HepG2 (cell line): ENCODE measurements around the gene PAN3. TPM values are rescaled to one million over a fixed set of nuclear protein-coding genes. Genes with fewer than 3 reads are reported as not detected.

Experiments used
- ATAC-seq: fragments of 200-7000 bp; cut with Tn5 transposase; 3 replicates; pipeline ENCODE4 v1.9.1; 2020; ENCODE audit warnings: mild to moderate bottlenecking, moderate library complexity
- BruUV-seq: library from RNA; stranded (reverse); fragments of 400-500 nt; replicated peaks from 2 replicates; lab custom pipeline; 2021; lab: Mats Ljungman, UMichigan
- CTCF ChIA-PET: fragments of 300-600 bp; formaldehyde crosslinking; extraction: SDS; loops from one replicate; lab custom pipeline; 2021; ENCODE audit warnings: low total read pairs, inconsistent platforms, low intra/inter-chr PET ratio; lab: Yijun Ruan, JAX
- POLR2A ChIA-PET: fragments of 350-600 bp; sonication (Branson Sonifier 250); formaldehyde crosslinking; loops from one replicate; lab custom pipeline; 2020; ENCODE audit warnings: antibody characterized with exemption, inconsistent platforms; lab: Yijun Ruan, JAX
- DNase-seq: peaks from one replicate; pipeline ENCODE4 v3.0.0-alpha.2; 2015; ENCODE audit warnings: low spot score
- FAIRE-seq: peaks from 3 replicates; lab custom pipeline; 2011; peaks lifted over from hg19 to GRCh38; lab: Jason Lieb, UNC
- H2AFZ ChIP-seq: one replicate; pipeline ENCODE4 v1.6.1; 2011; ENCODE audit warnings: low read length, inconsistent platforms
- H3K27ac ChIP-seq: fragments of 300-600 bp; 3 replicates; pipeline ENCODE4 v1.8.0; 2011; ENCODE audit warnings: mixed run types, mild to moderate bottlenecking, mixed read lengths, low read length, inconsistent platforms; ENCODE audit not compliant: insufficient read depth; ENCODE audit errors: extremely low read length
- H3K27me3 ChIP-seq, 2 experiments: fragments of 200-600 bp in 1 of 2; 2 replicates in 1 of 2; 3 replicates in 1 of 2; pipeline versions ENCODE4 v1.6.0 to v1.8.0; 2011; ENCODE audit warnings: low read length in 2 of 2, mild to moderate bottlenecking in 2 of 2, moderate library complexity in 2 of 2, inconsistent platforms in 1 of 2; ENCODE audit not compliant: insufficient read depth in 2 of 2, control insufficient read depth in 1 of 2
- H3K36me3 ChIP-seq, 2 experiments: fragments of 200-600 bp in 1 of 2; replicated peaks in 1 of 2; 2 replicates in 1 of 2; 3 replicates in 1 of 2; pipeline versions ENCODE4 v1.5.1 to v1.8.0; 2011; ENCODE audit warnings: low read length in 2 of 2, inconsistent platforms in 1 of 2; ENCODE audit not compliant: insufficient read depth in 2 of 2, control insufficient read depth in 1 of 2
- H3K4me1 ChIP-seq: 2 replicates; pipeline ENCODE4 v1.5.1; 2012; ENCODE audit warnings: low read length, inconsistent platforms; ENCODE audit not compliant: insufficient read depth
- H3K4me2 ChIP-seq: 2 replicates; pipeline ENCODE4 v1.6.0; 2011; ENCODE audit warnings: low read depth, low read length, inconsistent platforms
- H3K4me3 ChIP-seq, 3 experiments: fragments of 200-600 bp in 1 of 3; sonication (generic), shearing (Covaris generic) in 1 of 3; replicated peaks in 1 of 3; 2 replicates each; pipeline ENCODE4 v1.5.1; 2011 to 2016; ENCODE audit warnings: low read length in 3 of 3, inconsistent platforms in 2 of 3, low read depth in 2 of 3, mild to moderate bottlenecking in 2 of 3, control low read depth in 1 of 3, mixed read lengths in 1 of 3; ENCODE audit not compliant: insufficient read depth in 1 of 3
- H3K79me2 ChIP-seq: one replicate; pipeline ENCODE4 v1.6.1; 2011; ENCODE audit warnings: low read length, inconsistent platforms; ENCODE audit not compliant: insufficient read depth
- H3K9ac ChIP-seq: 2 replicates; pipeline ENCODE4 v1.6.0; 2011; ENCODE audit warnings: mild to moderate bottlenecking, low read depth, low read length, inconsistent platforms; ENCODE audit not compliant: insufficient read depth
- H3K9me3 ChIP-seq: 2 replicates; pipeline ENCODE4 v1.5.1; 2012; ENCODE audit warnings: mild to moderate bottlenecking, low read length
- H4K20me1 ChIP-seq: 2 replicates; pipeline ENCODE4 v1.6.0; 2011; ENCODE audit warnings: inconsistent platforms, mild to moderate bottlenecking, low read length, moderate library complexity; ENCODE audit not compliant: insufficient read depth
- ARID5B ChIP-seq: IDR thresholded peaks from 2 replicates; pipeline ENCODE4 v1.4.0; 2020; ENCODE audit warnings: mild to moderate bottlenecking, missing genetic modification reagents
- ATF7-NPFF ChIP-seq: sonication (generic); formaldehyde crosslinking; IDR thresholded peaks from 2 replicates; pipeline ENCODE4 v1.8.1; 2023; ENCODE audit warnings: mild to moderate bottlenecking, low read depth, missing genetic modification reagents, moderate library complexity
- CHD2 ChIP-seq: IDR thresholded peaks from 2 replicates; pipeline ENCODE4 v1.6.1; 2011; ENCODE audit warnings: low read depth, low read length, improper control_type of control experiment
- NFE2L2 ChIP-seq: fragments of 150-350 bp; IDR thresholded peaks from 2 replicates; pipeline ENCODE4 v1.6.1; 2014; ENCODE audit warnings: low read length
- PHB2 ChIP-seq: fragments of 450-650 bp; IDR thresholded peaks from 2 replicates; pipeline ENCODE4 v1.6.1; 2018; ENCODE audit not compliant: partially characterized antibody
- SKI ChIP-seq: fragments of 450-650 bp; IDR thresholded peaks from one replicate; pipeline ENCODE4 v1.6.1; 2018; ENCODE audit warnings: mild to moderate bottlenecking; ENCODE audit not compliant: partially characterized antibody
- SP4 ChIP-seq: sonication (generic); formaldehyde crosslinking; IDR thresholded peaks from 2 replicates; pipeline ENCODE4 v1.8.1; 2023; ENCODE audit warnings: mild to moderate bottlenecking, missing genetic modification reagents
- ZNF143 ChIP-seq: sonication (generic); formaldehyde crosslinking; IDR thresholded peaks from 2 replicates; pipeline ENCODE4 v1.4.0; 2020; ENCODE audit warnings: missing genetic modification reagents
- ZNF18 ChIP-seq: sonication (generic); formaldehyde crosslinking; IDR thresholded peaks from 2 replicates; pipeline ENCODE4 v1.8.0; 2022; ENCODE audit warnings: mild to moderate bottlenecking, missing genetic modification reagents; ENCODE audit not compliant: insufficient replicate concordance
- ZNF546 ChIP-seq: sonication (generic); formaldehyde crosslinking; conservative IDR thresholded peaks from 2 replicates; pipeline ENCODE4 v1.8.1; 2023; ENCODE audit warnings: mild to moderate bottlenecking, missing genetic modification reagents
- ZNF7 ChIP-seq: IDR thresholded peaks from 2 replicates; pipeline ENCODE4 v1.6.1; 2016; ENCODE audit warnings: missing biosample characterization, missing genetic modification reagents
- ZNF747 ChIP-seq: sonication (generic); formaldehyde crosslinking; IDR thresholded peaks from 2 replicates; pipeline ENCODE4 v1.8.1; 2023; ENCODE audit warnings: missing genetic modification reagents, mild to moderate bottlenecking, borderline replicate concordance
- WGBS: methylation state at CpG from one replicate; pipeline ENCODE4 v1.1.6; 2017; ENCODE audit warnings: low lambda C conversion rate; 5-methylcytosine and 5-hydroxymethylcytosine counted together
- in situ Hi-C: cut with HindIII; loops from 2 replicates; pipeline ENCODE4 v1.10.0; 2017; ENCODE audit warnings: low pct_unique_long_range_greater_than_20kb; ENCODE audit not compliant: extremely low pct_ligation_motif_present
- intact Hi-C: fragments of 100-400 bp; cut with micrococcal nuclease; formaldehyde crosslinking; loops from one replicate; pipeline ENCODE4 v1.10.0; 2022; ENCODE audit not compliant: unreplicated experiment
- polyA plus RNA-seq, 8 experiments: library from polyadenylated mRNA; depleted of rRNA in 3 of 8; stranded (reverse) in 7 of 8; unstranded in 1 of 8; fragments of >200 nt; fragmentation: Illumina TruSeq in 4 of 8; extraction: Trizol in 4 of 8; gene quantifications; 2 replicates each; pipeline versions ENCODE4 v1.2.1 to v1.2.3, GENCODE V29; 2011 to 2016; ENCODE audit warnings: low read depth in 4 of 8, missing spikeins in 1 of 8, mixed read lengths in 1 of 8; ENCODE audit not compliant: insufficient read depth in 1 of 8
- total RNA-seq, 5 experiments: library from RNA; depleted of rRNA; stranded (reverse); fragments of >200 nt; fragmentation: Illumina TruSeq; extraction: Trizol; gene quantifications; 2 replicates each; pipeline ENCODE4 v1.2.3, GENCODE V29; 2016; ENCODE audit warnings: low read depth in 1 of 5
- TF ChIP-seq, protein P1 (sequence below): sonication (generic); IDR thresholded peaks from 2 replicates; pipeline ENCODE4 v1.6.1; 2016; ENCODE audit warnings: low read depth, borderline replicate concordance

PAN3 gene
- total and polyA plus RNA-seq, 2 of the 13 experiments (the other 11 are each of a cell fraction or from before 2014, with no cell fraction given), result 9.7 to 10.6 TPM

DNA sequence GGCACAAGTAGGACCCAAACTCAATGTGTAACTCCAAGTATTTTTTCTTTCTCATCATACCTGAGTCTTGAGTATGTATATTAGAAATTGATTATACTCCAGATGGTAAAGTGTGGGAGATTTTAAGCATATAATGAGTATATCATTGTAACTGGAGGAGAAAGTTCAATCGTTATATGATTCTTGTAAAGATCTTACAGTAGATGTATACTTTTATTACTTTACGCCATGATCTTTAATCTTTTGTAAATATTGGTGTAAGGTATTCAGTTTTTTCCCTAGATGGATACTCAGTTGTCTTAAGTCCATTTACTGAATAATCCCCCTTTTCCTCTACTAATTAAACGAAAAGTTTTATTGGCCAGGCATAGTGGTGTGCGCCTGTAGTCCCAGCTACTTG lies 25.2 kb downstream of the PAN3 start:
- ATAC-seq (no peak), FAIRE-seq (no peak), DNase-seq (no peak)
- no peak overlapping the region for H3K4me2 ChIP-seq
- no peaks in the 10 kb centered on the region for H3K27me3 ChIP-seq
- H3K4me3 ChIP-seq, result no peak overlapping the region
- WGBS, result 92% methylated on average over 4 of the region's 4 CpGs
- BruUV-seq, result no TSS peak
- peaks cover 48% of the 10 kb centered on the region for H3K79me2 ChIP-seq
- no peak for TF ChIP-seq CHD2
- no peak for TF ChIP-seq ARID5B (CRISPR knock-in tag)
- TF ChIP-seq, protein P1, sequence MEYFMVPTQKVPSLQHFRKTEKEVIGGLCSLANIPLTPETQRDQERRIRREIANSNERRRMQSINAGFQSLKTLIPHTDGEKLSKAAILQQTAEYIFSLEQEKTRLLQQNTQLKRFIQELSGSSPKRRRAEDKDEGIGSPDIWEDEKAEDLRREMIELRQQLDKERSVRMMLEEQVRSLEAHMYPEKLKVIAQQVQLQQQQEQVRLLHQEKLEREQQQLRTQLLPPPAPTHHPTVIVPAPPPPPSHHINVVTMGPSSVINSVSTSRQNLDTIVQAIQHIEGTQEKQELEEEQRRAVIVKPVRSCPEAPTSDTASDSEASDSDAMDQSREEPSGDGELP, result no peak
- TF ChIP-seq NFE2L2, result no peak
- TF ChIP-seq ZNF18, result no peak
- TF ChIP-seq ZNF7 (CRISPR knock-in tag), result no peak
- no peak for TF ChIP-seq ZNF747
- TF ChIP-seq PHB2, result no peak
- TF ChIP-seq ZNF546 (CRISPR knock-in tag), result no peak
- no peak for TF ChIP-seq ZNF143 (CRISPR knock-in tag)
- no peak for TF ChIP-seq SP4 (CRISPR knock-in tag)
- no peak for TF ChIP-seq ATF7-NPFF
- TF ChIP-seq SKI, result no peak
- in situ Hi-C loops, result no loop called here
- H2AFZ ChIP-seq, result no peak overlapping the region
- CTCF ChIA-PET, result no interaction called here
- peaks cover 12% of the 10 kb centered on the region for H3K4me1 ChIP-seq
- H3K36me3 ChIP-seq, result no peaks in the 10 kb centered on the region
- no peak overlapping the region for H3K27ac ChIP-seq
- no peaks in the 10 kb centered on the region for H3K9me3 ChIP-seq
- peaks cover 33% of the 10 kb centered on the region for H4K20me1 ChIP-seq
- POLR2A ChIA-PET, result no interaction called here
- intact Hi-C loops, result no loop called here
- no peak overlapping the region for H3K9ac ChIP-seq
